K562 (cell line): ENCODE results near the gene CDPF1. TPM values are rescaled to one million over a fixed set of nuclear protein-coding genes. Genes with fewer than 3 reads are reported as not detected.

Experiments used
- ATAC-seq: fragments of 200-7000 bp; cut with Tn5 transposase; 3 replicates; pipeline ENCODE4 v1.9.1; 2020; ENCODE audit warnings: moderate library complexity
- BruUV-seq: library from RNA; stranded (reverse); fragments of 400-500 nt; replicated peaks from 2 replicates; lab custom pipeline; 2021; lab: Mats Ljungman, UMichigan
- CTCF ChIA-PET: fragments of 300-600 bp; formaldehyde crosslinking; extraction: SDS; loops from one replicate; lab custom pipeline; 2021; ENCODE audit warnings: low intra/inter-chr PET ratio; lab: Yijun Ruan, JAX
- POLR2A ChIA-PET: fragments of 300-600, 350-650 bp; sonication (Branson Sonifier 250); formaldehyde crosslinking; extraction: SDS; loops from one replicate; lab custom pipeline; 2021; ENCODE audit warnings: antibody characterized with exemption, inconsistent platforms; lab: Yijun Ruan, JAX
- DNase-seq, 4 experiments: peaks; one replicate each; pipeline versions ENCODE4 v3.0.0 to v3.0.0-alpha.2; 2011 to 2018; ENCODE audit warnings: low spot score in 3 of 4, mixed read lengths in 3 of 4; ENCODE audit errors: extremely low read depth in 1 of 4
- FAIRE-seq: peaks from 2 replicates; lab custom pipeline; 2011; peaks lifted over from hg19 to GRCh38; lab: Jason Lieb, UNC
- H2AFZ ChIP-seq: 2 replicates; pipeline ENCODE4 v1.6.0; 2011; ENCODE audit warnings: low read depth, low read length, control low read depth, inconsistent platforms
- H3K27ac ChIP-seq: fragments of 200-600 bp; 3 replicates; pipeline ENCODE4 v1.8.0; 2011; ENCODE audit warnings: low read depth, mild to moderate bottlenecking, control low read depth, inconsistent platforms, low read length, moderate library complexity, mixed read lengths; ENCODE audit errors: extremely low read depth
- H3K27me3 ChIP-seq, 2 experiments: fragments of 300-600 bp in 1 of 2; 2 replicates in 1 of 2; 3 replicates in 1 of 2; pipeline versions ENCODE4 v1.6.0 to v1.8.0; 2011; ENCODE audit warnings: inconsistent platforms in 2 of 2, low read length in 2 of 2, mild to moderate bottlenecking in 1 of 2, mixed read lengths in 1 of 2, moderate library complexity in 1 of 2; ENCODE audit not compliant: control insufficient read depth in 2 of 2, insufficient read depth in 2 of 2
- H3K36me3 ChIP-seq: fragments of 300-600 bp; 3 replicates; pipeline ENCODE4 v1.8.0; 2011; ENCODE audit warnings: mild to moderate bottlenecking, low read length, inconsistent platforms; ENCODE audit not compliant: control insufficient read depth, insufficient read depth
- H3K4me1 ChIP-seq, 2 experiments: fragments of 200-600 bp in 1 of 2; replicated peaks in 1 of 2; 2 replicates in 1 of 2; 3 replicates in 1 of 2; pipeline versions ENCODE4 v1.5.1 to v1.8.0; 2011; ENCODE audit warnings: inconsistent platforms in 2 of 2, low read length in 2 of 2, mild to moderate bottlenecking in 1 of 2, mixed read lengths in 1 of 2, moderate library complexity in 1 of 2; ENCODE audit not compliant: control insufficient read depth in 2 of 2, insufficient read depth in 2 of 2
- H3K4me2 ChIP-seq: 2 replicates; pipeline ENCODE4 v1.6.1; 2011; ENCODE audit warnings: low read length, control low read depth, inconsistent platforms, mixed read lengths; ENCODE audit not compliant: insufficient read depth
- H3K4me3 ChIP-seq: fragments of 200-600 bp; sonication (generic), shearing (Covaris generic); 2 replicates; pipeline ENCODE4 v1.5.1; 2016; ENCODE audit warnings: control low read depth, inconsistent platforms
- H3K79me2 ChIP-seq: fragments of 200-600 bp; 3 replicates; pipeline ENCODE4 v1.8.0; 2011; ENCODE audit warnings: low read length, inconsistent platforms; ENCODE audit not compliant: control insufficient read depth, insufficient read depth
- H3K9ac ChIP-seq, 2 experiments: 2 replicates each; pipeline versions ENCODE4 v1.6.0 to v1.6.1; 2011; ENCODE audit warnings: low read depth in 2 of 2, low read length in 2 of 2, control low read depth in 1 of 2, inconsistent platforms in 1 of 2, mild to moderate bottlenecking in 1 of 2, mixed read lengths in 1 of 2; ENCODE audit not compliant: insufficient read depth in 1 of 2
- H3K9me1 ChIP-seq: one replicate; pipeline ENCODE4 v1.6.0; 2011; ENCODE audit warnings: inconsistent platforms, mild to moderate bottlenecking, low read length, moderate library complexity; ENCODE audit not compliant: control insufficient read depth, insufficient read depth
- H3K9me3 ChIP-seq: replicated peaks from 2 replicates; pipeline ENCODE4 v1.5.1; 2011; ENCODE audit warnings: low read depth, low read length, inconsistent platforms; ENCODE audit not compliant: control insufficient read depth, insufficient read depth
- H4K20me1 ChIP-seq: replicated peaks from 2 replicates; pipeline ENCODE4 v1.6.1; 2011; ENCODE audit warnings: low read length, inconsistent platforms, mixed read lengths; ENCODE audit not compliant: control insufficient read depth, insufficient read depth
- CHD4 ChIP-seq: fragments of 200-600 bp; sonication (generic); IDR thresholded peaks from 3 replicates; pipeline ENCODE4 v1.6.1; 2012; ENCODE audit warnings: low read depth, mild to moderate bottlenecking, mixed read lengths, low read length, inconsistent platforms; ENCODE audit not compliant: insufficient read depth, insufficient replicate concordance, poor library complexity, severe bottlenecking
- DDX20 ChIP-seq: fragments of 450-650 bp; IDR thresholded peaks from 2 replicates; pipeline ENCODE4 v1.6.1; 2016; ENCODE audit warnings: missing genetic modification characterization, low read depth, mild to moderate bottlenecking, missing compliant biosample characterization, moderate library complexity
- ELF2 ChIP-seq: fragments of 250-450 bp; sonication (Bioruptor Pico); IDR thresholded peaks from 2 replicates; pipeline ENCODE4 v1.5.0; 2021; ENCODE audit warnings: mild to moderate bottlenecking
- EP300 ChIP-seq: IDR thresholded peaks from 2 replicates; pipeline ENCODE4 v1.6.1; 2012; ENCODE audit warnings: low read length, improper control_type of control experiment
- ETV5 ChIP-seq: sonication (generic); formaldehyde crosslinking; IDR thresholded peaks from 2 replicates; pipeline ENCODE4 v1.4.0; 2020; ENCODE audit warnings: low read depth, mild to moderate bottlenecking, missing genetic modification reagents
- EWSR1 ChIP-seq: fragments of 450-650 bp; IDR thresholded peaks from 2 replicates; pipeline ENCODE4 v1.6.1; 2018; ENCODE audit warnings: borderline replicate concordance, mild to moderate bottlenecking, low read depth, moderate library complexity; ENCODE audit not compliant: partially characterized antibody
- HDGF ChIP-seq: fragments of 450-650 bp; IDR thresholded peaks from 2 replicates; pipeline ENCODE4 v1.6.1; 2016
- HOXB6 ChIP-seq: fragments of 250-450 bp; sonication (Bioruptor Pico); IDR thresholded peaks from 2 replicates; pipeline ENCODE4 v1.5.1; 2022; ENCODE audit warnings: mild to moderate bottlenecking, borderline replicate concordance
- KDM1A ChIP-seq, 2 experiments: fragments of 450-650 bp; IDR thresholded peaks; 2 replicates each; pipeline ENCODE4 v1.6.1; 2016; ENCODE audit warnings: mild to moderate bottlenecking in 2 of 2
- KDM4B ChIP-seq, 2 experiments: fragments of 450-650 bp in 1 of 2; sonication (generic) in 1 of 2; IDR thresholded peaks; 2 replicates each; pipeline ENCODE4 v1.6.1; 2016 to 2017; ENCODE audit warnings: borderline replicate concordance in 2 of 2, antibody characterized with exemption in 1 of 2, low read depth in 1 of 2, mild to moderate bottlenecking in 1 of 2
- NCOR1 ChIP-seq: fragments of 450-650 bp; IDR thresholded peaks from 2 replicates; pipeline ENCODE4 v1.6.1; 2016; ENCODE audit warnings: mild to moderate bottlenecking, moderate library complexity
- NFIX ChIP-seq: fragments of 250-450 bp; sonication (Bioruptor Pico); IDR thresholded peaks from 2 replicates; pipeline ENCODE4 v1.4.0; 2020; ENCODE audit warnings: low read depth, mild to moderate bottlenecking, moderate library complexity
- POLR3G ChIP-seq: IDR thresholded peaks from 2 replicates; pipeline ENCODE4 v1.6.1; 2011; ENCODE audit not compliant: insufficient read length, insufficient replicate concordance; ENCODE audit errors: extremely low read depth
- RUNX1 ChIP-seq: sonication (generic); IDR thresholded peaks from 2 replicates; pipeline ENCODE4 v1.6.1; 2016; ENCODE audit warnings: antibody characterized with exemption, low read depth
- SIX5 ChIP-seq, 2 experiments: IDR thresholded peaks; 2 replicates each; pipeline ENCODE4 v1.6.1; 2011; ENCODE audit warnings: low read length in 2 of 2, borderline replicate concordance in 1 of 2, low read depth in 1 of 2, mild to moderate bottlenecking in 1 of 2, moderate library complexity in 1 of 2; ENCODE audit not compliant: insufficient read depth in 1 of 2
- ZNF217 ChIP-seq: sonication (generic); formaldehyde crosslinking; IDR thresholded peaks from 2 replicates; pipeline ENCODE4 v1.8.0; 2022; ENCODE audit warnings: mild to moderate bottlenecking, missing genetic modification reagents
- ZNF57 ChIP-seq: fragments of 450-650 bp; formaldehyde crosslinking; IDR thresholded peaks from 2 replicates; pipeline ENCODE4 v1.4.0; 2020; ENCODE audit warnings: mild to moderate bottlenecking, moderate library complexity
- WGBS: fragments of 100-300 bp; shearing (Covaris generic); methylation state at CpG from one replicate; pipeline ENCODE4 v1.1.6; 2016; ENCODE audit warnings: low coverage, mixed read lengths; ENCODE audit not compliant: insufficient coverage; ENCODE audit errors: missing lambda C conversion rate; 5-methylcytosine and 5-hydroxymethylcytosine counted together
- in situ Hi-C: fragments of 300-500 bp; cut with MboI; formaldehyde crosslinking; loops from 4 replicates; pipeline ENCODE4 v1.15.0; 2018; ENCODE audit warnings: inconsistent platforms, mixed read lengths
- intact Hi-C: fragments of 100-400 bp; cut with micrococcal nuclease; formaldehyde crosslinking; loops from 2 replicates; pipeline ENCODE4 v1.14.2; 2022
- polyA plus RNA-seq, 8 experiments: library from polyadenylated mRNA; depleted of rRNA in 4 of 8; stranded (reverse) in 5 of 8; unstranded in 3 of 8; fragments of >200 nt; fragmentation: Nextera tagmentation in 2 of 8; fragmentation: Illumina TruSeq in 1 of 8; extraction: Ambion mirVana in 2 of 8; extraction: Trizol in 1 of 8; gene quantifications; 2 replicates each; pipeline versions ENCODE4 v1.2.1 to v1.2.3, GENCODE V29; 2011 to 2014; ENCODE audit warnings: inconsistent platforms in 1 of 8, missing spikeins in 1 of 8
- total RNA-seq, 7 experiments: library from RNA; depleted of rRNA in 6 of 7; stranded (reverse); fragments of >200 nt in 6 of 7; fragmentation: Illumina TruSeq in 2 of 7; extraction: Trizol in 2 of 7; gene quantifications; 2 replicates each; pipeline versions ENCODE4 v1.2.1 to v1.2.3, GENCODE V29; 2011 to 2021; ENCODE audit warnings: low replicate concordance in 1 of 7

The CDPF1 gene
- total and polyA plus RNA-seq, 9 of the 15 experiments (the other 6 are each of a cell fraction or from before 2014, with no cell fraction given): 0.84 to 19.5 (median 9.1) TPM

DNA sequence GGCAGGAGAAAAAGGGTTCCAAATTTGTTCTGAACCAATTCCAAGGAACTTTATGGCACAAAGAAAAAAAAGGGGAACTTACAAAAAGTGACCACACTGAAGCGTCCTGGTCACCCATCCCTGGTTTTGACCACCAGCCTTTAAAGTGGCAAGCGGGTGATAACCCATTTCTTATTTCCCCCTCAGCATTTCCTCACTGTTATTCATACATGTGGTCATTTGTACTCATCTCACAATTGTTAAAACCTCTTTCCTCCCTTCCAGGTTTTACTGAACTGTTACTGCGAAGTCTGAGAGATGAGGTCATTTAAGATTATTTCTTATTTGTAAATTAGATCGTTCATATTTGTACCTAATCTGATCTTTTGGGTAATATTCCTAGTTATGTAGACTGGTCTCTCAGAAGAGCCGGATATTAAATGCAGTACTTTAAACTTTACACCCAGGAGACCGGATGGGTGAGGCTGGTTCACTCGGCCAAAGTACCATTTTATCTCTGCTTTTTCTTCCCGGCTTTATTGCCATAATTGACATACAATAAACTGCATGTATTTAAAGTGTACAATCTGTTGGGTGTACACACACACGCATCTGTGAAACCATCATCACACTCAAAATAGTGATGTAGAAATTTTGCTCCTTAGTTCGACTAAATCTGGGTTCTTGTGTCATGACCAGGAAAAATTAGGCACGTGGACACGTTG lies 47.0 kb downstream of the CDPF1 start:
- in situ Hi-C loops: no loop called here
- no peak overlapping the region for H3K9ac ChIP-seq
- DNase-seq (no peak), FAIRE-seq (no peak), ATAC-seq (no peak)
- no peak overlapping the region for H3K4me2 ChIP-seq
- no TSS peak for BruUV-seq
- no peak overlapping the region for H2AFZ ChIP-seq
- H3K4me3 ChIP-seq: no peak overlapping the region
- no peak for TF ChIP-seq EP300
- no peak for TF ChIP-seq KDM4B (IDR thresholded peaks at IDR 0.05; ENCODE audit: borderline replicate concordance in 2 of 2, low read depth in 1 of 2)
- TF ChIP-seq ETV5: no peak
- no peak for TF ChIP-seq HDGF
- TF ChIP-seq, all 486 proteins: peak for 0
- Histone ChIP-seq H3K9me3 (no peaks in the 10 kb centered on the region), H3K79me2 (no peaks in the 10 kb centered on the region), H3K27ac (no peak overlapping the region), H3K36me3 (no peaks in the 10 kb centered on the region), H3K9me1 (no peaks in the 10 kb centered on the region), H3K27me3 (no peaks in the 10 kb centered on the region), H4K20me1 (no peaks in the 10 kb centered on the region), H3K4me1 (no peaks in the 10 kb centered on the region; a peak in 1 of 5 replicates)
- ChIA-PET CTCF (no interaction called here), POLR2A (no interaction called here)
- WGBS: 48% methylated on average over 9 of the region's 12 CpGs
- intact Hi-C loops: no loop called here

DNA sequence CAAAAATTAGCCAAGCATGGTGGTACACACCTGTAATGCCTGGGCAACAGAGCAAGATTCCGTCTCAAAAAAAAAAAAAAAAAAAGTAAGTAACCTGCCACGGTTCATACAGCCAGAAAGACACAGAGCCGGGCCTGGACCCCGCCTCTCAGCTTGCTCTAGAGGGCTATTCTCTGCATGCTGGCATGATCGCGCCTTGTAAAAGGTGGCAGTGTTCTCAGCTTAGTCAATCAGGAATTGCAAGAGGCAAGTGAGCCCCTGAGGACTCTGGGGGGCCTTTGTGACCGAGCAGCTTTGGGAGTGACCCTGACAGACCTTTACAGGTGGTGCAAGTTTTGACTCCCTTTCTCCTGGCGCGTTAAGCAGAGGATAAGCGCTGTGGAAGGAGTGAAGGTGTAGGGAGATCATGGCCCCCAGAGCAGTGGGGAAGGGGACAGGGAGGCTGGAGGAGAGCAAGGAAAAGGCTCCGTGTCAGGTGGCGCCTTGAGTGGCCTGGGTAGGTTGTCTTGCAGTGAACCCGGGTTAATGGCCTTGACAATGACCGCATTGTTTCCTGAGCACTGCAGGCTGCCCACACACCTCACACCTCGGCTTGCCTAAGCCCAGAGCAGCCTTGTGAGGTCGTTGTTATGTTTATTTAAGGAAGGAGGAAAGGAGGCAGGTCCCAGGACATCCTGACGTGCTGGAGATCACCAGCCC lies 48.9 kb downstream of the CDPF1 start:
- no TSS peak for BruUV-seq
- 63% methylated on average over 16 of the region's 17 CpGs for WGBS
- TF ChIP-seq NCOR1 (no peak), CHD4 (no peak), EWSR1 (no peak), RUNX1 (no peak), ZNF57 (no peak), HOXB6 (CRISPR knock-in tag) (no peak), DDX20 (tag) (no peak), KDM1A (IDR thresholded peaks at IDR 0.05) (no peak), NFIX (CRISPR knock-in tag) (no peak), SIX5 (IDR thresholded peaks at IDR 0.05; ENCODE audit: borderline replicate concordance in 1 of 2, insufficient read depth in 1 of 2, low read depth in 1 of 2, low read length in 2 of 2) (no peak), POLR3G (no peak), ZNF217 (CRISPR knock-in tag) (no peak), ELF2 (CRISPR knock-in tag) (no peak)

More for the DNA sequence above, 48.9 kb downstream of the CDPF1 start:
- Histone ChIP-seq H3K4me1 (no peaks in the 10 kb centered on the region; a peak in 3 of 5 replicates), H4K20me1 (no peaks in the 10 kb centered on the region), H3K27me3 (no peaks in the 10 kb centered on the region), H3K9me3 (no peaks in the 10 kb centered on the region), H3K4me2 (no peak overlapping the region), H3K79me2 (no peaks in the 10 kb centered on the region), H3K9me1 (no peaks in the 10 kb centered on the region), H3K27ac (no peak overlapping the region), H3K4me3 (no peak overlapping the region), H3K9ac (no peak overlapping the region), H3K36me3 (no peaks in the 10 kb centered on the region), H2AFZ (no peak overlapping the region)
- POLR2A ChIA-PET: no interaction called here
- DNase-seq (no peak), ATAC-seq (no peak), FAIRE-seq (no peak)
- intact Hi-C loops (no loop called here), in situ Hi-C loops (no loop called here)
- CTCF ChIA-PET: no interaction called here
